ELR (cell line): ENCODE measurements around the gene PIK3C2G.
"Not testable (repeated sequence)": the region's sequence is repeated elsewhere in the genome, so short reads cannot be mapped to it uniquely, and the experiment has no call there.

Experiments
- DNase-seq: peaks from one replicate; pipeline ENCODE4 v3.0.0-alpha.2; 2015; ENCODE audit warnings: low read depth

The PIK3C2G gene, protein sequence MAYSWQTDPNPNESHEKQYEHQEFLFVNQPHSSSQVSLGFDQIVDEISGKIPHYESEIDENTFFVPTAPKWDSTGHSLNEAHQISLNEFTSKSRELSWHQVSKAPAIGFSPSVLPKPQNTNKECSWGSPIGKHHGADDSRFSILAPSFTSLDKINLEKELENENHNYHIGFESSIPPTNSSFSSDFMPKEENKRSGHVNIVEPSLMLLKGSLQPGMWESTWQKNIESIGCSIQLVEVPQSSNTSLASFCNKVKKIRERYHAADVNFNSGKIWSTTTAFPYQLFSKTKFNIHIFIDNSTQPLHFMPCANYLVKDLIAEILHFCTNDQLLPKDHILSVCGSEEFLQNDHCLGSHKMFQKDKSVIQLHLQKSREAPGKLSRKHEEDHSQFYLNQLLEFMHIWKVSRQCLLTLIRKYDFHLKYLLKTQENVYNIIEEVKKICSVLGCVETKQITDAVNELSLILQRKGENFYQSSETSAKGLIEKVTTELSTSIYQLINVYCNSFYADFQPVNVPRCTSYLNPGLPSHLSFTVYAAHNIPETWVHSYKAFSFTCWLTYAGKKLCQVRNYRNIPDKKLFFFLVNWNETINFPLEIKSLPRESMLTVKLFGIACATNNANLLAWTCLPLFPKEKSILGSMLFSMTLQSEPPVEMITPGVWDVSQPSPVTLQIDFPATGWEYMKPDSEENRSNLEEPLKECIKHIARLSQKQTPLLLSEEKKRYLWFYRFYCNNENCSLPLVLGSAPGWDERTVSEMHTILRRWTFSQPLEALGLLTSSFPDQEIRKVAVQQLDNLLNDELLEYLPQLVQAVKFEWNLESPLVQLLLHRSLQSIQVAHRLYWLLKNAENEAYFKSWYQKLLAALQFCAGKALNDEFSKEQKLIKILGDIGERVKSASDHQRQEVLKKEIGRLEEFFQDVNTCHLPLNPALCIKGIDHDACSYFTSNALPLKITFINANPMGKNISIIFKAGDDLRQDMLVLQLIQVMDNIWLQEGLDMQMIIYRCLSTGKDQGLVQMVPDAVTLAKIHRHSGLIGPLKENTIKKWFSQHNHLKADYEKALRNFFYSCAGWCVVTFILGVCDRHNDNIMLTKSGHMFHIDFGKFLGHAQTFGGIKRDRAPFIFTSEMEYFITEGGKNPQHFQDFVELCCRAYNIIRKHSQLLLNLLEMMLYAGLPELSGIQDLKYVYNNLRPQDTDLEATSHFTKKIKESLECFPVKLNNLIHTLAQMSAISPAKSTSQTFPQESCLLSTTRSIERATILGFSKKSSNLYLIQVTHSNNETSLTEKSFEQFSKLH (N-terminal part only)

DNA sequence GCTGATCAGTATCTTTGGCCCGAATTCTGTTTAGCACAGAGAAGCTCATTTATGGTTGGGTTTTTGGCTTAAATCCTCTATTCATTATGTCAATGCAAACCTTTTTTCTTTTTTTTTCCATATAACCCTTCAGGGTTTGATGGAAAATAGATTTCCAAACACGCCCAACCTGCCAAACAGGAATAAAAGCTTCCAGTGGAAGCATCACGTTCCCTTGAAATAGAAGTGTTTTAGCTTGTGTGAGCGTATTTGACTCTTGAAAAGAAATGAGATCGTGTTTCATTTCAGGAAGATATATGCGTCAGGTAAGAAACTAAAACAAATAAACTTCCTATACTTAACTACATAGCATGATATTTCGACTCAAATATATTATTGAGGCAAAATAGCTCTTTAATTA, at the start of gene PIK3C2G:
Gene PIK3C2G (plus strand): TSS at position 246 of the 400 bp plus-strand sequence. CDS start 20,564 bp downstream, outside the sequence.
- no peak for DNase-seq

DNA sequence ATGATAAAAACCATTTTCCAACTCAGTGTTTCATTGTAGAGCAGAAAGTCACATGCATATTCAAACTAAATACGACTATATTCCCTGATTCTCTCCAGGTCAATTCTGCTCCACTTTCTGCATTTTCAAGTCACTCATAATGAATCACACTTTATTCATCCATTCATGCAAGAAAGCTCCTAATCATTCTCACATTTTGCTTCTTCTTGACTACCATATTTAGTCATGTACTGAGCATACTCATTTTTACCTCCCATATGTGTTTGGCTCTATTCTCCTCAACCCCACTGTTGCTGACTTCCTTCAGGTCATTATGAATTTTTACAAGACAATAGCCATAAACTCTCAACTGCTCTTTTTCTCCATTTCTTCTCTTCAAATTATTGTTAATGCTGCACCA, 43.4 kb upstream of the PIK3C2G start:
- DNase-seq = peak; percentile 20

DNA sequence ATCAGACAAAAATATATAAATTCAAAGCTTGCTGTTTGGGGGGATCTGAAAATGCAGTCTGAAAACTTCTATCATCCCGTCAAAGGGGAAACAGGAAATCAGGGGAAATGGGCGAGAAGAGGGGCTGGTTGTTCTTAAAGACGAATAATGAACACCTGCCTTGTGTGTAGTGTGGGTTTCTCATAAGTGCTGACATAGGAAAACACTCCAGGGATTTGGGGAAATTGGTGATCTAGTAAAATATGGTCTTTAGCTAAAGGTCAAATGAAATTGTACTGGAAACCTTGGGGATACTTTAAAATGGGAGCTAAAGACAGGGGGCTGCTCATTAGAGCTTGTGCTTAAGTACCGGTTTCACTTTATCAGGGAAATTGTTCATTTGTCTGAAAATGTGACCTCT, 39.6 kb upstream of the PIK3C2G start:
- no peak for DNase-seq

DNA sequence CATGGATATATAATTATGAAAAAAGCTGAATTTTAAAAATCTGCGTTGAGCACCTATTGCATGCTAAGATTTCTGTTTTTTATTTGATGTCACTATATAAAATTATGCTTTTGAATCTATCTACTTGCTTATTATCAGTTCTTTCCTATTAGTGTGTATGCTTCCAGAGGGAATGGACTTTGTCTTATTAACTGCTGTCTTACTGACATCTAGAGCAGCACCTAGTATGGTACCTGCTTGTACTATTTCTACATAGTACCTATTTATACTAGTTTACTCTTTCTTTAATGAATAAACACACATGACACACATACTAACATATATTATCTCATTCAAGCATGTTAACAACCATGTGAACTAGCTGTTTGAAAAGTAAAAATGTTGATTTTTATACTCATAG, 38.6 kb upstream of the PIK3C2G start:
- DNase-seq = no peak

GRCh38 chr12:18224745-18225144, 36.6 kb upstream of the PIK3C2G start:
- peak; percentile 69 for DNase-seq

DNA sequence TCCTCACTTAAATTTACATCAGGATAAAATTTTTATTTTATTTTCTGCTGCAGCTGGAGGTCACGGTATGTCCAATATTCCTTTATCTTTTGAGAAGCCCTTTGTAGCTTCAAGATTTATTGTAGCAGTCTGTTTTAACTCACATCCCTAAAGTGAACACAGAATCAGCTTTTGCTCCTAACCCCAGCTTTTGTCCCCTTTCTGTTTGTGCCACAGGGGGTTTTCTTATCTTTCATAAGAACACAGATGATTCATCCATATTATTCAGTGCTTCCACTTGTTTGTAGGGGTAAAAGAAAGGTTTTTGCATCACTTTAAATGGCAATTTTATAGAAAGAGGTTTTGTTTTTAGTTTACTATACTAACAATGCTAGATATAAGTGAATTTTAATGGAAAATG, 21.8 kb upstream of the PIK3C2G start:
- DNase-seq = peak; percentile 60

DNA sequence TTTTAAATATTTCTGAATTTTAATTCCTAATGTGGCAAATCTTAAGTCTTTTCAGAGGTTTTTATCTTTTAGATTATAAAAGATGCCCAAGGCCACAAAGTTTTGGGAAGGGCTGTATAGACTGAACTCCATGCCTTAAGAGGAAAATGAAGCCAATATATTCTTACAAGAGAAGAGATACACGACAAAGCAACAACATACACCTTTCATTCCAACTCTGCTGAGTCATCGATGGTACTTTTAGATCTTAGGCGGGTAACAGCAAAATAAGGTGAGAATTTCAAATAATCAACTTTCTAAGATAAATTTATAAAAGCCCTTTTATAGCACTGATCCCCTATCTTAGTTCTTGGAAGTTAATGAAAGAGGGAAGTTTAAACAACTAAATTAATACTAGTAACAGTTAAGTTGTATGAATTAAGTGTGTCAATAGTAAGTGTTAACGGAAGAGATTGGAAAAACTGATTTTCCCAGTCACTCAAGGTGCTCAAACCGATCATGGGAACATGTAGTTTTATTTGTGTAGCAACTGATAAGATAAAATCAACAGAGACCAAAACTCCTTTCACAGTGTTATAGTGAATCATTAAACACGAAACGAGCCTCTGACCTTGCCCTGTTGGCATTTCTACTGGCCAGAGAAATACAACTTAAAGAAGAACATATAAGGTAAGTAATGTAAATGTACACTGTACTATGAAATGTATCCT, 18.8 kb upstream of the PIK3C2G start:
- no peak for DNase-seq

- no peak for DNase-seq
These were observed 18.1 kb upstream of the PIK3C2G start for GRCh38 chr12:18243238-18243637.

DNA sequence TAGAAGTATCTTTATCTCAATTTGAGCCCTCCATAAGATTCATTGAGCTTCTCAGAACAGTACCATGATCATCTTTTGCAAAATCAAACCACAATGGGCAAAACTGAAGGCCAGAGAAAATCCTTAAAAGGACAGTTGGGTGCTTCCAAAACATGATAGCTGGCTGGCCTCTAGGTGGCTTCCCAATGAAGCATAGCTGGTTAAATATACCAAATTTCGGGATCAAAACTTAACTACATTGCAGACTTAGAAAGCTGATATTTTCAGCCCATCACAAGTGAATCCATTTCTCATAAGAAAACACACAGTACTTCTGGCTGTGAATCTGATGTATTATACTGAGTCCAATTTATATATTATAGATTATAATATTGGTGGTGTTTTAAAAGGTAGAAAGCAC, 15.3 kb upstream of the PIK3C2G start:
- DNase-seq = peak; percentile 21

GRCh38 chr12:18250313-18250916, 10.9 kb upstream of the PIK3C2G start:
- DNase-seq = peak; percentile 84

GRCh38 chr12:18254081-18254480, 7.2 kb upstream of the PIK3C2G start:
- no peak for DNase-seq

DNA sequence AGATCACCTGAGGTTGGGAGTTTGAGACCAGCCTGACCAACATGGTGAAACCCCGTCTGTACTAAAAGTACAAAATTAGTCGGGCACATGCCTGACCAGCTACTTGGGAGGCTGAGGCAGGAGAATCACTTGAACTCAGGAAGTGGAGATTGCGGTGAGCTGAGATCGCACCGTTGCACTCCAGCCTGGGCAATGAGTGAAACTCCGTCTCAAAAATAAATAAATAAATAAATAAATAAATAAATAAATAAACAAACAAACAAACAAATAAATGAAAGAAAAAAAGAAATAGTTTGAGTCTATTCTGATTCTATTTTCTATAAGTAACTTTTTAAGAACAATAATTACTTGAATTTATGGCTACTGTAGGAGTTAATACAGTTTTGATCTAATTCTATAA, 6.3 kb upstream of the PIK3C2G start:
- DNase-seq = not testable (repeated sequence)

- no peak for DNase-seq
These were observed 4.1 kb upstream of the PIK3C2G start for GRCh38 chr12:18257251-18257650.

GRCh38 chr12:18258929-18259328, 2.4 kb upstream of the PIK3C2G start:
- no peak for DNase-seq

GRCh38 chr12:18259906-18260682, 1.2 kb upstream of the PIK3C2G start:
- DNase-seq = no peak

DNA sequence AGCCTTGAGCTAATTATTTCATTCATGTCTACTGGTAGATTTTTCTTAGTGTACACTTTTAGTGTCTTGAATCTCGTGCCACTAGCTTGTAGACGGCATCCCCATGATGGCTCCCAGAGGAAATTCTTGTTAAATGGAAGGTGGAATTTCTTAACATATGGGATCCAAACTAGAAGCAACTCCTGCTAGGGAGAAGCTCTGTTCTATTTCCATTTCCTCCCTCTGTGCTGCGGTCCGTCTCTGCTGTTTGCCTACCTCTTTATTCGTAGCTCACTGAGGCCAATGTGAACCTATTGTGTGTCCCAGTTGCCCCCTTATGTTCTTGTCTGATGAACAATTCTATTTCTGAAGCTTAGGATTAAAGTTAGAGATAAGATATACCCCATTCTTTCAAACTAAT, 588 bp downstream of the PIK3C2G start:
- DNase-seq = no peak

GRCh38 chr12:18262514-18262913, 1.2 kb downstream of the PIK3C2G start:
- peak; percentile 72 for DNase-seq

GRCh38 chr12:18264581-18265075, 3.3 kb downstream of the PIK3C2G start:
- no peak for DNase-seq

DNA sequence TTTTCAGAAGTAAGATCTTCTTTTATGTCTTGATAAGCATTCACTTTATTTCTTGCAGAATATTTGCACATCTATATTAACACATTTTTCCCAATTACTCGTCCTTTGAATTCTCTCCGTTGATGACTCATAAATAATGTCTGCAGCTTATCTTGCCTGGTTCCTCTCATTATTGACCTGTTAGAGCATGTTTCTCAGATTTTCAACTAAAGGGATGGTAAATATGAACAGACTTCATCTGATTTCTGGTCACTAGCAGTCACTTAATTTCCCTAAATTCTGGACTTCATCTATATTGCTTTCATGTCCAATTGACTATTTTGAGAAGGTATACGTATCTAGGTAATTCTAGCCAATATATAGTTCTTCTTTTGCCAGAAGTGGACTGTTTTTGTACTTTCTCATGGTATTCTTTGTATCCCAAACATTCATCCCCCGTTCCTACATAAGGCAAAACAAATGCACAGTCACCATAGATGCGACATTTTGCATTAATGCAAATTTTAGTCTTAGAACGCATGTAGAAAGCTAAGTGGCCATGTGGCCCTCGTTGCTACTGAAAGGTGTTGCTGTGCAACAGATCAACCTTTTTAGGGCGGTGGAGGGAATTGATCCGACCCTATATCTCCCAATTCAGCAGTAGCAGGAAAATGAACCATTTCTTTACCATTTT, 6.2 kb downstream of the PIK3C2G start:
- DNase-seq = no peak
